H54 (cell line): ENCODE measurements around the gene C1orf115.
"Not testable (repeated sequence)": the region's sequence is repeated elsewhere in the genome, so short reads cannot be mapped to it uniquely, and the experiment has no call there.

ENCODE experiments used
- DNase-seq: peaks from one replicate; pipeline ENCODE4 v3.0.0; 2011; ENCODE audit warnings: low spot score, mixed read lengths; ENCODE audit not compliant: insufficient read length
- FAIRE-seq: peaks from 3 replicates; lab custom pipeline; 2011; peaks lifted over from hg19 to GRCh38; lab: Jason Lieb, UNC
- POLR2A ChIP-seq: IDR thresholded peaks from 2 replicates; pipeline ENCODE4 v1.6.1; 2011; ENCODE audit warnings: low read depth, mild to moderate bottlenecking, low read length

The C1orf115 gene

GRCh38 chr1:220699044-220699443 lies 8.9 kb downstream of the C1orf115 start:
- no peak for TF ChIP-seq POLR2A
- DNase-seq = no peak
- FAIRE-seq = no peak

- DNase-seq = no peak
- TF ChIP-seq POLR2A = no peak
- FAIRE-seq = no peak
These were observed 10.5 kb downstream of the C1orf115 start for GRCh38 chr1:220700556-220701179.

- TF ChIP-seq POLR2A = no peak
- DNase-seq = no peak
- FAIRE-seq = no peak
These were observed 11.8 kb downstream of the C1orf115 start for GRCh38 chr1:220701974-220702373.

- DNase-seq (no peak), FAIRE-seq (no peak)
- no peak for TF ChIP-seq POLR2A
These were observed 12.6 kb downstream of the C1orf115 start for GRCh38 chr1:220702733-220703270.

GRCh38 chr1:220703305-220703704 lies 13.1 kb downstream of the C1orf115 start:
- DNase-seq (no peak), FAIRE-seq (no peak)
- no peak for TF ChIP-seq POLR2A

- TF ChIP-seq POLR2A = no peak
- DNase-seq (no peak), FAIRE-seq (no peak)
These were observed 15.6 kb downstream of the C1orf115 start for GRCh38 chr1:220705782-220706181.

GRCh38 chr1:220706480-220706879 lies 16.3 kb downstream of the C1orf115 start:
- TF ChIP-seq POLR2A = no peak
- FAIRE-seq = no peak
- DNase-seq = no peak

GRCh38 chr1:220707160-220707559 lies 17.0 kb downstream of the C1orf115 start:
- no peak for TF ChIP-seq POLR2A
- FAIRE-seq (no peak), DNase-seq (no peak)

GRCh38 chr1:220708244-220708643 lies 18.1 kb downstream of the C1orf115 start:
- DNase-seq (no peak), FAIRE-seq (no peak)
- TF ChIP-seq POLR2A = no peak

GRCh38 chr1:220708936-220709801 lies 19.0 kb downstream of the C1orf115 start:
- TF ChIP-seq POLR2A = no peak
- no peak for DNase-seq
- FAIRE-seq = no peak

GRCh38 chr1:220710333-220710732 lies 20.2 kb downstream of the C1orf115 start:
- DNase-seq (no peak), FAIRE-seq (no peak)
- TF ChIP-seq POLR2A = no peak

- no peak for DNase-seq
- FAIRE-seq = no peak
- TF ChIP-seq POLR2A = no peak
These were observed 21.1 kb downstream of the C1orf115 start for GRCh38 chr1:220711056-220711809.

- not testable (repeated sequence) for FAIRE-seq, DNase-seq
These were observed 25.8 kb downstream of the C1orf115 start for GRCh38 chr1:220715986-220716385.

GRCh38 chr1:220717800-220718640 lies 27.9 kb downstream of the C1orf115 start:
- DNase-seq (no peak), FAIRE-seq (no peak)
- no peak for TF ChIP-seq POLR2A

- DNase-seq, FAIRE-seq: not testable (repeated sequence)
These were observed 31.1 kb downstream of the C1orf115 start for GRCh38 chr1:220721266-220721665.
